ENCODE measurements around the gene TGM3.
A peak's percentile ranks its signal among the peaks of the same experiment; 100 is the strongest.

The TGM3 gene

DNA sequence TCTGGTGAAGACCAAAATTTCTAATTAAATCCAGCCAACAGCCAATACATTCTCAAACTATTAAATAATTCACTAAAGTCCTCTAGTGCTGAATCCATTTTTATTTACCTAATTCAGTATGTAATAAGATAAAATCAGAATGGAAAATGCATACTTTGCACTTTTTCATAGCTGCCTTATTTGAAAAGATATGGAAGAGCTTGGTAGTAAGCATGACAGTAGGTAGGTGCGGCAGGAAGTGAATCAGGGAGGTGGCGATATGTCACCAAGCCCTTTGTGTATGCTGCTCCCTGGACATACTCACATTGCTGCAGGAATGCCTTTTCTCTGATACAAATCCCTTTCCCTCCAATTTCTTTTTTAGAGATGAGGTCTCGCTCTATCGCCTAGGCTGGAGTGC lies 10.2 kb upstream of the TGM3 start:
- DNase-seq: no peak

DNA sequence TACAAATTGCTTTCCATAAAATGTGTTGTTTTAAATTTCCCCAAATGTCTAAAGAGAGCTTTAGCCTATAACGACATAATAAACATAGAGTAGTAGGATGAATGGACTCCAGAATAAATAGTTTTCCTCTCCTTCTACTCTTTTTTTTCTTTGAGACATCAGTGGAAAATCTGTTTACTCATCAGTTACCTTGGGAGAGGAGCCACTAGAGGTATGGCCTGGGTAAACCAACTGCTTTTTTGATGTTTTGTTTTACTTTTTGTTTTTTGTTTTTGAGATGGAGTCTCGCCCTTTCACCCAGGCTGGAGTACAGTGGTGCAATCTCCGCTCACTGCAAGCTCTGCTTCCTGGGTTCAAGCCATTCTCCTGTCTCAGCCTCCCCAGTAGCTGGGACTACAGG lies 8.3 kb upstream of the TGM3 start:
- DNase-seq: no peak

DNA sequence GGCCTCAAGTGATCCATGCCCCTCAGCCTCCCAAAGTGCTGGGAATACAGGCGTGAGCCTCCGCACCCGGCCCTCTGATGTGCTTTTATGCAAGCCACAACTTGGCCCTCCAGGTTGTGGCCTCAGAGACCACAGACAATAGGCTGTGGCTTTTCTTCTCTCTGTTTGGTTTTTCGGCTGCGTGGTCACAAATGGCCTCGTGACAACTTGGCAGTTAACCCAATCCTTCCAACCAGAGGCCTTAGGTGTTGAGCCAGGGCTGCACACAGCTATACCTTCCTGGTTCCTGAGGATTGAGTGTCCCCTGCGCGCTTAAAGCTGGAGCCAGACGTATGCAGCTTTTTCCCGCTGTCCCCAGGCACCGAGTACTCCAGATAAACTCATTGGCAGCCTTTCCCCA lies 6.3 kb upstream of the TGM3 start:
- no peak for DNase-seq

DNA sequence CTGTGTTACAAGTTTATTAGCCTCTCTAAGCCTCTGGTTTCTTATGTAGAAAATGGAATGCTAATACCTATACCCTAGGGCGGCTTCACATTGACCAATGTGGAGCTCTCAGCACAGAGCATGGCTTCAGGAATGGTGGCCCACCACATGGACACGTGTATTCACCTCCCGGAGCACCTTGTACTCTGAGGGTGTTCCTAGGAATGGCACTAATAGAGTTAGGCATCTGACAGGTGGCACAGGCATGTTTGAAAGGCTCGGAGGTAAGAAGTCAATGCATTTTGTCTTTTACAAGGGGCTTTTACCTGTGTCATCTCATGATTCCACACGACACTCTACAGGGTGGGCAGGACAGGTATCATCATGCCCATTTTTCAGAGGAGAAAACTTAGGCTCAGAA lies 5.3 kb upstream of the TGM3 start:
- no peak for DNase-seq

DNA sequence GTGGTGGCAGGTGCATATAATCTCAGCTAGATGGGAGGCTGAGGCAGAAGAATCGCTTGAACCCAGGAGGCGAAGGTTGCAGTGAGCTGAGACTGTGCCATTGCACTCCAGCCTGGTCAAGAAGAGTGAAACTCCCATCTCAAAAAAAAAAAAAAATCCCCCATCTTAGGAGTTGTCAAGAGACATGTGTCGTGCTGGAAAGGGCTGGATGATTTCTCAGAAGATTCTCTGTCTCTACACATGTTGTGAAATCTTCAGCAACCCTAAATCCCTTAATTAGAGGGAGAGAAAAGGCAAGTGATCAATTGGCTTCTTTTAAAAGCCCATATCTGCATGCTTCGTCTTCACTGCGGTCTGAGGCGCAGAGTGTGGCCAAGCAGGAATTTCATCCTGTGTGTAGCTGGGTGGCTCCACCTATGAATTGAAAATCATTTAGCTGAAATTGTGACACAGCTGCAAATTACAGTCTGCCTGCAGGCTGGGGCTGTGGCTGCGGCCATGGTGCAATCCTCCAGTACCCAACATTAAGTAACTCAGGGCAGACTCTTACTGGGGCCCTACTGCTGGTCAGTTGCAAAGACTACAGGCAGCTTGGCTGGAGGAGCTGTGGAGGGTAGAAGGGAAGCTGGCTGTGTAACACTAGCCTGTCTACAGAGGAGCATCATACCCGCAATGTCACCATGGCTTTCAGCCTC lies 3.2 kb upstream of the TGM3 start:
- DNase-seq: no peak

DNA sequence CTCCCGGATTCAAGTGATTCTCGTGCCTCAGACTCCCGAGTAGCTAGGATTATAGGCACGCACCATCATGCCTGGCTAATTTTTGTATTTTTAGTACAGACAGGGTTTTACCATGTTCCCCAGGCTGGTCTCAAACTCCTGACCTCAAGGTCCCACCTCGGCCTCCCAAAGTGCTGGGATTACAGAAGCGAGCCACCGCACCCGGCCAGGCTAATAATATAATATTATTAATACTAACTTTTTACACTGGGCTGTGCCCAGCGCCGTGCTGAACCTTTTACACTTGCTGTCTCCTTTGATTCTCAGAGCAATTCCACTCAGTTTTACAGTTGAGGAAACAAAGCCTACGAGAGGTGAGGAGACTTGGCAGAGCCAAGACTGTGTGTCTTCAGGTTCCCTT lies 2.3 kb upstream of the TGM3 start:
- DNase-seq: no peak

DNA sequence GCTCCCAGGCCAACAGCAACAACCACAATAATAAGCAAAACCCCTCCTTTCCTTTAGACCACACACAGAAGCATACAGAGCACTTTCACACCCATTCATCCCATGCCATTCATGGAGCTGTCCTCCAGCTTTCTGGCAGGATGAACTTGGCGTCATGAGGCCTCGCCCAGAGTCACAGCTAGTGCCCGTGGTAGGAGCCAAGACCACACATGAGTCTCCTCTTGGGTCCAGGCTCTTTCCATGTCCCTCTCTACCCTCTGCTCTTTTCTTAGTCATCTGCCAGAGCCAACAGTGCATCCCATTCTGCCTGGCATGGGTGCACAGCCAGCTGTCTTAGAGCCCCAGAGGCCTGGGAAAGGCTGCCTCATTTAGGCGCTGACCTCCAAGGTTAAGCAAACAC lies 1.8 kb upstream of the TGM3 start:
- DNase-seq: no peak

DNA sequence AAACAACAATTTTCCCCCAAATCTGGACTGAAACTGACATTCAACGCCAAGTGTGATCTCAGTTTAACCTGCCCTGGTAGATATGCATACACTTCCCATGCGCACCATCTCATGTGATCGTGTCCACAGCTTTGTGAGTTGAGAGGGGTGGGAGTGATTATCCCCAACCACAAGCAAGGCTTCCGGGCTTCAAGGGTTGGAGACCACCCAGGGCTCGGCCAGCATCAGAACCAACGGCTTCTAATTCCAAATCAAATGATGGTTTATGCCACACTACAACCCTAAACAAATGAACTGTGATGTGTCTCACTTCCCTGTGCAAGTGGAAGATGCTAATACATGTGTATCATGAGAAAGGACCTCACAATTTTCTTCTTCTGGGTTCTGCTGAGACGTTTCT lies 515 bp upstream of the TGM3 start:
- no peak for DNase-seq

DNA sequence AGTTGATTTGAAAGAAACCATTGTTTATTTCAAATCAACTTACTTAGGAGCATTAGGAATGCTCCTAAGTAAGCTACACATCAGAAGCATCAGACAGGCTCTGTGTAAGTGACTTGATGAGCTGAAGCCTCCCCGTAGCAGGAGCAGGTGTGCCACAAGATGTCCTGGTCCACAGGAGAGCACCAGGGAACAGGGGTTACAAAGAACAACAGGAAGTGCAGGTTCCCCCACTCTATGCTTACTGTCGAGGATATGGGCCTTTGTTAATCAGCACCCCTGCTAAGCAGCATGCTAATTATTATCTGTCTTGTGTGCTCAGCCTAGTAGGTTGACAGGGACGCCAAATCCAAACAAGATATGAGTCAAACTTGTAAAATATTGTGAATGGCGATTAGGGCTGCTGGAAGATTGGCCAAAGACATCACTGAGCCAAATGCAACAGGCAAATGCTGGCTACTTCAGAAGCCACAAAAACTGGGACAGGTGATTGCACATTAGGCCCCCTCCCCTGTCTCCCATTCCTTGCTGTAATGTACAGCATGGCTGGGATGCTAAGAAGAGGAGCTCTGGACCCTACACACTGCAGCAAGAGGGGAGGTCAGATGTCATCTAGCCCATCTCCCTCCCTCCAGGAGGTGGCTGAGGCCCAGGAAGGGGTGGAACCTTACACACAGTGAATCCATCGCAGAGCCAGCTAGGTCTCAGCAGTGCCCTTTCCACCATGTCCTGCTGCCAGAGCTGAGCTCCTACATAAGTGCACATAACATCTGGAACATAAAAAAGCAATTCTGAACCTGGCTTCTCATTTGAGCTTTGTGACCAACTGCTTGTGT lies 939 bp downstream of the TGM3 start:
- no peak for DNase-seq

DNA sequence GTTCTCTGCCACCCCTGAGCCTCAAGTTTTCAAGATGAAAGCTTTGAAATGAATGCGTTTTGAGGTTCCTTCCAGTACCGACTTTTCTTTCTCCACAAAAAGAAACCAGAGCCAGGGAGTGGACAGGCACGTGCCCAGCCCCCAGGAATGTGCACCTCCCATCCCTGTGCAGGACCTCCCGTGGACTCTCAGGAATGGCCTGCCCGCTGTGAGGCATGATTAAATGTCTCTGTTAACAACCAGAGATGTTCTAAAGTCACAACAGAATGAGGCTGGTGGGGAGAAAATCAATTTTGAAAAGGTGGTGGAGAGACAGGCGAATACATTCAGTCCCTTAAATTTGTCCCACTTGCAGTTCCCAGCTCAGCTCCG lies 1.5 kb downstream of the TGM3 start:
- no peak for DNase-seq

DNA sequence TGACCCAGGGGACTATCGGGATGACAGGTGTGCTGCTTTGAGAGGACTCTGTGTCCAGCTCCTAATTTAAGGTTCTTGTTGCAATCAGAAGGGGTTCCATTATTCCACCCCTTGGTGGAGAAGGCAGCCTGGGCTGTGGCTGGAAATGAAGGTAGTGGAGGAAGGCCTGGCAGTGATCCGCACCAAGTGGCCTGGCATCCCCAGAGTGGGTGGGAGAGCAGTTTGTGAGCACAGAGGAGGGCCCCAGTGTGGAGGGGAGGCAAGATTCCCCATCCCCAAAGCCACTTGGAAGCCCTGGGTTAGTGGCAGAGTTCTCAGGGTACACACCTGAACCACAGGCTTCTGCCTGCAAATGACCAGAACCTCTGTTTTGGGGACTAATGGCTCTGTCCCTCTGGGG lies 2.3 kb downstream of the TGM3 start:
- no peak for DNase-seq

DNA sequence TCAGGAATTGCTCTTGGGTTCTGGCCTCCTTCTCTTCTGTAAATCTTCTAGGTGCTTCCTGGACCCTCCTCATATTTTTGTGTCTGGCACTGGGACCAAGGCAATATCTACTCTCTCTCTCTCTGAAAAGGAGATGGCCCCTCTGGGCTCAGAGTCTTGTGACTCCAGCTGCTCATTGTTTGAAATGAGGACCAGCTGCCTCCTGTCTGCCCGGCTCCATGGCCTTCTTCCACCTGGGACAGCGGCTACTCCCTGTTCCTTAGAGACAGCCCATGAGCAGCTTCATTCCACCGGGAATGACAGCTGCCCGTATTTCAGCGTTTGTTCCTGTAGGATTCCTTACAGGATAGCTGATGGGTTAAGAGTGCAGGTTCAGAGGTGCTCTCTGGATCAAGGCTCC lies 2.9 kb downstream of the TGM3 start:
- no peak for DNase-seq

DNA sequence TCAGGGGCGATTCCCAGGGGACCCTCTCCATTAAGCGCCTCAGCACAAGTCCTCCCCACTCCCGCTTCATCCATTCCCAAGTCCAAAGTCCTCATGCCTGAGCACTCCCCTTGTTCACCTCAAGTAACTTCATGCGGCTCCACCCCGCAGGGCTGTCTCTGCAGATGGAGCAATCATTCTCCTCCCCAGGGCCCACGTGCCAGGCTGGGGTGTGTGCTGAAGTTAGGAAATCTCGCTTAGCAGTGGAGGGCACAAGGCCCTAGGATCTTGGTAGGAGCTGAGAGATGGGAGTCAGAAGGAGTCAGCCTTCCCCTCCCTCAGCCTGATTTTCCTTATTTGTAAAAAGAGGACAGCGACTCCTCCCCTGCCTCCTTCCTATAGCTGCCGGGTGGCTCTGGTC lies 3.5 kb downstream of the TGM3 start:
- no peak for DNase-seq

DNA sequence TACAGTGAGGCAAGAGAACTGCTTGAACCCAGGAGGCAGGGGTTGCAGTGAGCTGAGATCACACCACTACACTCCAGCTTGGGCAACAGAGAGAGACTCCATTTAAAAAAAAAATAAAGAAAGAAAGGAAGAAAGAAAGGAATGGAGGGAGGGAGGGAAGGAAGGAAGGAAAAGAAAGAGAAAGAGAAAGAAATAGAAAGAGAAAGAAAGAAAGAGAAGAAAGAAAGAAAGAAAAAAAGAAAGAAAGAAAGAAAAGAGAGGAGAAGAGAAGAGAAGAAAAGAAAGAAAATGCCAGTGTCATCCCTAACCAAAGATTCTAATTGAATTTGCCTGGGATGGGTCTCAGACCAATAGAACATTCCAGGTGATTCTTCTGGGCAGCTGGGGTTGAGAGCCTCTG lies 4.2 kb downstream of the TGM3 start:
- DNase-seq: no peak

DNA sequence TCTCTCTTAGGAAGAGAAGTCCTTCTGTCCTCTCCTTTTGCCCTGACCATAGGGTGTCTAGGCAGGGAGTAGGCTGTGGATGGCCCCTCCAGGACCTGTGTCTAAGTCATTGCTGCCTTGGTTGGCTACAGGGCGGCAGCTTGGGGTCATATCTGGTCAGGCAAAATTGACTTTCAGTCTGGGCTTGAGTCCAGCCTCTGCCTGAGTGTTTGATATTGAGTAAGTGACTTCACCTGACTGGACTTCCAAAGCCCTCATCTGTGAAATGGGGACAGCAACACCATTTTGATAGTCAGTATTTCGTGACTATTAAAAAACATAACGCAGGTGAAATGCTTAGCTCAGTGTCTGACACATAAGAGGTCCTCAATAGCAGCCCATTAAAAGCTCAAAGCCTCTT lies 4.6 kb downstream of the TGM3 start:
- DNase-seq: no peak

DNA sequence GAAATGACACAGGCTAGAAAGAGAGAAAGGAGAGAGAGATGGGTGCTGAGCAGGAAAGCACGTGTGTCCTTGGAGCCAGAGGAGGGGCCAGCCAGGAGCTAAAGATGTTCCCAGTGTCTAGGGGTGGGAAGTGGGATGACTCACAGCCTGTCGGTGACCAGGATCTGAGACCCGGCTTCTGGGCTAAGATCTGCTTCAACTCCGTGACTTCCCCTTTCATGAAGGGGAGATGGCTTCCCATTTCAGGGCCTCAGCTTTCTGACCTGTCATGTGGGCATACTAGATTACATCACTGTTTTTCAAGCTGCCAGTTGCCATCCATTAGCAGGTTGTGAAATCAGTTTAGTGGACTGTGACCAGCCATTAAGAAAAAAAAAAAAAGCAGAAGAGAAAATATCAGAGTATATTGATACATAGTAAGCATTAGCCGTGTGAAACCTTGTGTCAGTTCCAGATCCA lies 5.4 kb downstream of the TGM3 start:
- DNase-seq: peak; percentile 33

DNA sequence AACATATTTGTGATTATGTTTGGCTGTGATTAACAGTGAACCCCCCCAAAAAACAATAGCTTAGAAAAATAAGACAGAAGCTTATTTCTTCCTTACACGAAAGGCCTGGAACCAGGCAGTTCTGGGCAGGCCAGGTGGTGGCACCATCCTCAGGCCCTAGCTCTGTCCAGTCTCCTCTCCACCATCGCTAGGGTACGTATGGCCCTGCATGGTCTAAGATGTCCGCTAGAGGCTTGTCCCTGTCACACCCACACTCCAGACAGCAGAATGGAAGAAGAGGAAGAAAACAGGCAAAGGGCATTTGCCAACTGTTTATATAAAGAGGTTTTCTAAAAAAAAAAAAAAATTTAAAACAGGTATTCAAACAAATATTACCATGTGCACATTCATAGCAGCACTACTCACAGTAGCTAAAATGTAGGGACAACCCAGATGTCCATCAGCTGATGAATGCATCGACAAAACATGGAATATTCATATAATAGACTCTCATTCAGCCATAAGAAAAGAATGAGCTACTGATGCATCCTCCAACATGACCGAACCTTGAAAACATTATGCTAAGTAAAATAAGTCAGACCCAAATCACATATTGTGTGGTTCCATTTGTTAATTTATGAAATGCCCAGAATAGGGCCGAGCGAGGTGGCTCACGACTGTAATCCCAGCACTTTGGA lies 6.7 kb downstream of the TGM3 start:
- DNase-seq: no peak

DNA sequence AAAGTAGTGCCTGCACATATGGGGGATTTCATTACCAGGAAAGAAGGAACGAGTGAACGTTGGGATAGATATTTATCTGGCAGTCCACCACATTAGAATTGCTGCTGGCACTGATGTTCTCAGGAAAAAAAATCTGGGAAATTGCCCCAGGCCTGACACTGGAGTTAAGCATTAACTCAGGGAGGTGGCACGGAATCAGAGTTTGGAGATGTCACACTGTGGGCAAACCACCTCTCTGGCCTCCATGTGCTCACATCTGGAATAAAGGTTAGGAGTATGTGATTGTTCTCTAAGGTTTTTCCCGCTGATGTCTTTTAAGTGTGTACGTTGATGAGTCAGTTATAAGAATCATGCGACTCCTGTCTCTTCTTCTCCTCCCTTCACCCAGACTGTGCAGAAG lies 7.9 kb downstream of the TGM3 start:
- no peak for DNase-seq

DNA sequence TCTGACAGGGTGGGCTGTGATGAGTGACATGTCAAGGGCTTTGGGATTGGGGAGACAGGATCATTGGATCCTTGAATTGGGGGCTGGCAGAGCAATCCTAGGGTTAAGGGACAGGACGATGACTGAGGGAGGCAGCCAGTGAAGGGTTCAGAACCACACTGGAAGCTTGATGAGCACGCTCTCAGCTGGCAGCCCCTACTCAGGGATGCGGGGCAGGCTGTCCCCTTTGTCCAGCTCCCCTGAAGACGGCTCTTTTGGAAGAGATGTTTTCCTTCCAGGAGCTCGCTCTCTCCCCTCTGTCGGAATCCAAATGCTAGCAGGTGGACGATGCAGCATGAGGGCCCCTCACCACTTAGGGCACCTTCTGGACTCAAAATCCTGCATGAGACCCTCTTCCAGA lies 8.4 kb downstream of the TGM3 start:
- DNase-seq: no peak

DNA sequence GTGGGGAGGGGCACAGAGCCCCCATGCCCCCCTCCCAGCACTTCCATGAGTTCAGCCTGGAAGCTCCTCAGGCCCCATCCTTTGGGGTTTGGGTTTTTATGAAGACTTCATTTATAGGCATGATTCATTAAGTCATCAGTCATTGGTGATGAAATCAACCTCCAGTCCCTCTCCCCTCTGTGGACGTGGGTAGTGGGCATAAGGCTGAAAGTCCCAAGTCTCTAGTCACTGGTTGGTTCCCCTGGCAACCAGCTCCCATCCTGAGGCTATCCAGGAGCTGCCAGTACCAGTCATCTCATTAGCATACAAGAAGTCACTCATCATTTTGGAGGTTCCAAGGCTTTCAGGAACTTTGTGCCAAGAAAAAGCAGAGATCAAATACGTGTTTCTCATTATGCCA lies 9.2 kb downstream of the TGM3 start:
- DNase-seq: no peak

DNA sequence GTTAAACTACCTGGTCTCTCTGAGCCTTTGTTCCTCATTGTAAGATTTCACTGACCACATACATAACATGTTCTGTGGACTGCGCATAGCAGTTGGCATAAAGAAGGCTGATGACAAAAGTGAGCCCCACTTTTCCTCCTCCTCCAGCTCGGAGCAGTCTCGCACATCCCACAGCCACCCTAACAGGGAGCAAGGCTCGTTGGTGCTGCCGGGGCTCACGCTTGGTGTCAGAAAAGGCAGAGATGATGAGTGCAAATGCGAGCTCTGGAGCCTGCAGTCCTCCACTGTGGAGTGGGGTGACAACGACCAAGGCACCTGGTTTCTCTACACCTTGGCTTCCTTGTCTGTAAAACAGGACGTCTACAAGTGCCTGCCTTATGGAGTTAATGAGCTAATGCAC lies 9.7 kb downstream of the TGM3 start:
- no peak for DNase-seq

DNA sequence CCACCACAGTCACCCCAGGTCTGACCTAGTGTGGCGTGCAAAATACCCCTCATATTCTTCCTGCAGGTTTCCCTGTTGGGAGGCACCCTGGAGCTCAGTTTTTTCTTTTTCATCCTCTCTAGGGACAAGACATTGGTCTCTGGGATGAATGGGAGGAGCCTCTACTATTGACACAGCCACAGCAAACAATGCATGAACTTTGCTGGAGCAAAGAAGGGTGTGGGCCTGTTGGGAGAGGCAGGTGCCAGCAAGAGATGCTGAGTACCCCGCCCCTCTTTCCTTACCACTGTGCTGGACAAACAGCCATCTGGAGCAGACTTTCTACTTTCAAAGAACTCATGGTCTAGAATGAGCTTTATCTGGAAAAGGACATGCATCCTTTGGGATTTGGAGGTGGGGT lies 10.1 kb downstream of the TGM3 start:
- DNase-seq: no peak

DNA sequence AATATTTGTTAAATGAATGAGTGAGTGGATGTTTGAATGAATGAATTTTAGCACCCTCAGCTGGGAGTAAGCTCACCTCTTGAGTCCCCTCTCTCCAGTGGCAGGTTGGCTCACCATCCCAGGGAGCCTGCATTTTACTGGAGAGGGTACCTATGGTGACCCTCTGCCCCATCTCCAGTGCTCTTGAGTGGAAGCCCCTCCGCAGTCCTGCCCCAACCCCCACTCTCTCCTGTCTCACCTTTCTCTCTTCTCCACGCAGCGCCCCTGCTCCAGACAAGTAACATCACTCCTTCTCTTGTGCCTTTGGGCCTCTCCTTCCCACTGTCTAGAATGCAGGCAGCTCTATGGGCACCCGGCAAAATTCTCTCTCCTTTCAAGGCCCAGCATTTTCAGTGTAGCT lies 11.3 kb downstream of the TGM3 start:
- no peak for DNase-seq

DNA sequence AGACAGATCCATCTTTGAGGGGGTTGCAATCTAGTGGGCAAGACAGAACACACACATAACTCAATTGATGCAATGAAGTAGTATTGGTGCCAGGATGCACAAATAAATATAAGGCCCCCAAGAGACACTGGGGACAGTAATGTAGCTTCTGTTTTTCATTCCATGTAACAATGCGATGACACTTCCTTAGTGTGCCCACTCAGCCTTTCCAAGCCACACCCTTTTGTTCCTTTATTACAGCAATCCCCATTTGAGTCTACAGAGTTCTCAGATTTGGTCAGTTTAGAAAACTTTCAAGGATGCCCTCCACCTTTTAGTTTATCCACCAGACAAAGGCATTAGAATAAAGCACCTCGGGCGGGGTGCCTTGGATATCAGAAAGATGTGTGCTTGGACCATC lies 15.5 kb downstream of the TGM3 start:
- DNase-seq: no peak

Measured in fibroblast of skin of right biceps (primary cell).